Body of pancreas (tissue), 4 donors: ENCODE results near the gene ITGA4. TPM values are rescaled to one million over a fixed set of nuclear protein-coding genes. Genes with fewer than 3 reads are reported as not detected.
"Not testable (repeated sequence)": the region's sequence is repeated elsewhere in the genome, so short reads cannot be mapped to it uniquely, and the experiment has no call there.

Source experiments
- ATAC-seq: fragments of 150-250 bp; one replicate; pipeline ENCODE4 v1.9.1; 2016
- DNase-seq, 4 donors: peaks; one replicate each; pipeline ENCODE4 v3.0.0-alpha.2; 2019
- H3K27ac ChIP-seq, 4 donors: fragments of 200-600 bp; sonication (generic); 1 replicate in 3 of 4; 2 replicates in 1 of 4; pipeline versions ENCODE4 v1.5.1 to v1.6.1; 2016 to 2019; ENCODE audit warnings: mild to moderate bottlenecking in 1 of 4, mixed read lengths in 1 of 4, moderate library complexity in 1 of 4
- H3K27me3 ChIP-seq, 2 donors: fragments of 200-600 bp; sonication (generic); one replicate each; pipeline ENCODE4 v1.6.0; 2016; ENCODE audit warnings: mild to moderate bottlenecking in 1 of 2
- H3K36me3 ChIP-seq, 2 donors: fragments of 200-600 bp; sonication (generic); replicated peaks in 1 of 2; 2 replicates each; pipeline ENCODE4 v1.5.1; 2016; ENCODE audit warnings: low read depth in 2 of 2; ENCODE audit not compliant: insufficient read depth in 1 of 2
- H3K4me1 ChIP-seq: fragments of 200-600 bp; sonication (generic); one replicate; pipeline ENCODE4 v1.6.0; 2016
- H3K4me3 ChIP-seq, 2 donors: fragments of 200-600 bp; sonication (generic); 1 replicate in 1 of 2; 2 replicates in 1 of 2; pipeline ENCODE4 v1.5.1; 2016 to 2019
- H3K9me3 ChIP-seq, 3 donors: fragments of 200-600 bp; sonication (generic); 1 replicate in 2 of 3; 2 replicates in 1 of 3; pipeline ENCODE4 v1.5.1; 2016
- CTCF ChIP-seq, 7 experiments: fragments of 450-650 bp in 4 of 7; fragments of 200-600 bp in 3 of 7; sonication (generic) in 3 of 7; IDR thresholded peaks; one replicate each; pipeline ENCODE4 v1.5.1; 2016 to 2019; ENCODE audit warnings: antibody characterized with exemption in 7 of 7
- POLR2A ChIP-seq, 3 donors: fragments of 450-650 bp; IDR thresholded peaks; one replicate each; pipeline ENCODE4 v1.6.1; 2016; ENCODE audit warnings: antibody characterized with exemption in 3 of 3, mild to moderate bottlenecking in 2 of 3
- WGBS, 2 donors: methylation state at CpG; one replicate each; pipeline ENCODE4 v1.1.5; 2017; 5-methylcytosine and 5-hydroxymethylcytosine counted together
- intact Hi-C: fragments of 100-400 bp; cut with DNase I; formaldehyde crosslinking; loops from one replicate; pipeline ENCODE4 v1.15.1; 2023
- total RNA-seq, 2 donors: library from RNA; depleted of rRNA; stranded (reverse); fragments of >200 nt; gene quantifications; one replicate each; pipeline ENCODE4 v1.1.0, GENCODE V29; 2016

Gene ITGA4
- total RNA-seq, 2 donors from 2014 or later, result 3.4 to 4.3 TPM

DNA sequence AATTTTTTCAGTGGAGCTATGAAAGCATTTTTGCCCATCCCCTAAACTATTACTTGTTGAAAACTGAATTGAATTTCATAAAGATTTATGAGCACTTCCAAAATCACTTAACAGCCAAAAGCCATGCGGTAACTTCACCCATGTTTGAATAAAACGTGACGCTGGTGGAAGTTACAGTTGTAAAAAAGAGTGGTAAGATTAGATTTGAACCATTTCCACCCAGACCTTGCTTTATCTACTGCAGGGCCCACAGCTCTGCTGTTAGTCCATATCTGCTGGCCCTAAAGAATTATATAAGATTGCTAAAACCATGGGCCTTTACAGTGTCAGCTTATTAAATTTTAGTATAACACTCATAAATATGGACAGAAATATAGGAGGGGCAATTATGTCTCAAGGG, 15.5 kb upstream of the ITGA4 start:
- peaks cover 5% of the 10 kb centered on the region for H3K4me1 ChIP-seq
- DNase-seq (no peak), ATAC-seq (no peak)
- no peak for TF ChIP-seq POLR2A (IDR thresholded peaks at IDR 0.05)
- no peak for TF ChIP-seq CTCF (IDR thresholded peaks at IDR 0.05)
- no peaks in the 10 kb centered on the region for H3K36me3 ChIP-seq
- H3K27ac ChIP-seq, result no peak overlapping the region
- H3K4me3 ChIP-seq, result no peak overlapping the region
- H3K9me3 ChIP-seq, result no peaks in the 10 kb centered on the region
- 28 to 45% methylated on average over 3 of the region's 3 CpGs for WGBS, 2 donors
- intact Hi-C loops, result no loop called here
- H3K27me3 ChIP-seq, result no peaks in the 10 kb centered on the region

DNA sequence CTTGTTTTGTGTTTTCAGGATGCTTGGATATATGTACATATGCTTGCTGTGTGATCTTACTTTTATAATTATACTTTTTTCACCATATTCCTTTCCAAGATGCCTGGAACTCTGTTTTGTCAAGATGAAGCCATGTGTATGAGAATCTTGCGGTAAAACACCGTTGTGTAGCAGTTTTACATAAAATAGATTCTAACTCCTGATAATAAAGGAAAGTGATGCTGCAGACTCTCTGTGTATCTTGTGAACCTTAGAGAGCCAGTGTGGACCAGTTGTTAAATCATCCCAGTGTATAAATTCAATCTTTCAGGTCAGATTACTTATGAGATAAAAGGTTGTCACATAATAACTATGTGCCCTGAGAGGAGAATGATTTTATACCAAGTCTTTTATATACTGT, 12.5 kb upstream of the ITGA4 start:
- ATAC-seq, result no peak
- TF ChIP-seq POLR2A (IDR thresholded peaks at IDR 0.05) (no peak), CTCF (IDR thresholded peaks at IDR 0.05) (no peak)
- H3K4me1 ChIP-seq, result peaks cover 5% of the 10 kb centered on the region
- no peaks in the 10 kb centered on the region for H3K36me3 ChIP-seq
- H3K4me3 ChIP-seq, result no peak overlapping the region
- no peak for DNase-seq
- H3K27me3 ChIP-seq, result no peaks in the 10 kb centered on the region
- H3K27ac ChIP-seq, result no peak overlapping the region
- H3K9me3 ChIP-seq, result no peaks in the 10 kb centered on the region
- intact Hi-C loops, result no loop called here
- WGBS, 2 donors, result 63 to 76% methylated on average over 2 of the region's 2 CpGs

- intact Hi-C loops, result no loop called here
These were observed 10.2 kb upstream of the ITGA4 start for GRCh38 chr2:181446985-181447384.

DNA sequence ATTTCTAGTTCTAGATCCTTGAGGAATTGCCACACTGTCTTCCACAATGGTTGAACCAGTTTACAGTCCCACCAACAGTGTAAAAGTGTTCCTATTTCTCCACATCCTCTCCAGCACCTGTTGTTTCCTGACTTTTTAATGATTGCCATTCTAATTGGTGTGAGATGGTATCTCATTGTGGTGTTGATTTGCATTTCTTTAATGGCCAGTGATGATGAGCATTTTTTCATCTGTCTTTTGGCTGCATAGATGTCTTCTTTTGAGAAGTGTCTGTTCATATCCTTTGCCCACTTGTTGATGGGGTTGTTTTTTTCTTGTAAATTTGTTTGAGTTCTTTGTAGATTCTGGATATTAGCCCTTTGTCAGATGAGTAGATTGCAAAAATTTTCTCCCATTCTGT, 7.9 kb upstream of the ITGA4 start:
- not testable (repeated sequence) for ATAC-seq

More at GRCh38 chr2:181446985-181447384, 10.2 kb upstream of the ITGA4 start:
- no peaks in the 10 kb centered on the region for H3K27me3 ChIP-seq
- DNase-seq (no peak), ATAC-seq (no peak)
- WGBS, 2 donors, result 58 to 77% methylated on average over 4 of the region's 4 CpGs
- no peaks in the 10 kb centered on the region for H3K36me3 ChIP-seq
- TF ChIP-seq POLR2A (IDR thresholded peaks at IDR 0.05), result no peak
- TF ChIP-seq CTCF (IDR thresholded peaks at IDR 0.05), result no peak
- H3K27ac ChIP-seq, result no peak overlapping the region
- no peaks in the 10 kb centered on the region for H3K4me1 ChIP-seq
- H3K9me3 ChIP-seq, result no peaks in the 10 kb centered on the region
- no peak overlapping the region for H3K4me3 ChIP-seq

DNA sequence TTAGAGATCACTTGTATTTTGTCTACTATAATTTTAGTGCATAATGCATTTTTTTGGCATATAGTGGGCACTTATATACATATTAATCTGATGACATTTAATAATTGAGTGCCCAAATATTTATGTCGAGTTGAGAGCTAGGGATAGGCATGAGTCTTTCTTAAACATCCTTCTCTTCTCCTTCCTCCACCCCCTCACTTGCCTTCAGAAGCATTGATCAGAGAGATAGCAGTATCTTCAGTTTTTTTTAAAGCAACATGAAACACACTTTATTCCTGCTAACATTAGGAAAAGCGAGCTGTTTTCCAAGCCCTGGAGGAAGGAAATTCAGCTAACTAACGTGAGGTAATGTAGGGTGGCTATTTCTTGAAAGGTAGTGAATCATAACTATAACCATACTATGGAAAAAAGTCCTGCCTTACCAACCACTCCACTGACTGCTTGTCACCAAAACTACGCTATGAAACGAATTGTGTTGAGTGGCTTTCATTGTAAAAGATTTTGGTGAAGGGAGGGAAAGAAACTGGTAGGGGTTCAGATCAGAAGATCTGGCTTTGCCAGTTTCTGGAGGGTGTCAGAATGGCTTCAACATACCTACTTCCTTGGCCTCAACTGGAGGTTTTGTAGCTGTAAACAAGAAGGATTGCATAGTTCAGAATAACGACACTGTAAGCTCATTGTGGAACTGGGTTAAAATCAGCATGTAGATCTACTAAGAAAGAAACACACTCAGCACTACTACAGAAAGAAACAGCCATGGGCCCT, 2.3 kb upstream of the ITGA4 start:
- no peak overlapping the region for H3K27ac ChIP-seq
- H3K36me3 ChIP-seq, result no peaks in the 10 kb centered on the region
- peaks cover 0 to 18% of the 10 kb centered on the region in 2 donors for H3K27me3 ChIP-seq
- intact Hi-C loops, result no loop called here
- 58 to 72% methylated on average over 6 of the region's 6 CpGs for WGBS, 2 donors
- DNase-seq, result no peak
- no peak overlapping the region for H3K4me3 ChIP-seq
- H3K4me1 ChIP-seq, result peaks cover 17% of the 10 kb centered on the region
- TF ChIP-seq CTCF (IDR thresholded peaks at IDR 0.05) (no peak), POLR2A (IDR thresholded peaks at IDR 0.05) (no peak)
- H3K9me3 ChIP-seq, result no peaks in the 10 kb centered on the region
- no peak for ATAC-seq

More for the DNA sequence above, 7.9 kb upstream of the ITGA4 start:
- H3K4me3 ChIP-seq, H3K27ac ChIP-seq, H3K27me3 ChIP-seq, DNase-seq, H3K36me3 ChIP-seq, intact Hi-C loops, H3K9me3 ChIP-seq, H3K4me1 ChIP-seq: not testable (repeated sequence)
